GM18511 (cell line): ENCODE measurements around the gene EIF1AD.
"Not testable (repeated sequence)": the region's sequence is repeated elsewhere in the genome, so short reads cannot be mapped to it uniquely, and the experiment has no call there.

Experiments used
- ATAC-seq: cut with Tn5 transposase; IDR thresholded peaks from one replicate; pipeline ENCODE4 v1.9.1; 2021; ENCODE audit warnings: mild to moderate bottlenecking, moderate library complexity; ENCODE audit not compliant: unreplicated experiment

EIF1AD gene

GRCh38 chr11:65973439-65974110 lies 28.4 kb downstream of the EIF1AD start:
- no peak for ATAC-seq

DNA sequence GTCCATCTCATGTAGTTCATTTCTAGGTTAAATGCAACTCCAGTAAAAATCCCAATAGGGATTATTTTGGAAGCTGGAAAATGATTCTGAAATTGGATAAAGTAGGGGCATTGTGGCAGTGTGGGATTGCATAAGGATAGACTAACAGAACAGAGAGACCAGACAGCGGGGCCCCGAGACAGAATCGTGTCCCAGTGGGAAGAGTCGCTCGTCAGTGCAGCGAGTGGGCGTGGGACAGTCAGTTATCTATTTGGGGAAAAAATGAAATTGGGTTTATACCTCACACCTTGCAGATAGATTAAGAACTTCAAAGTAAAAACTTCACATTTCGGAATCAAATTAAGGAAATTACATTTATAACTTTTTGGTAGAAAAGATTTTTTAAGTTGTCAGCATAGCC lies 29.8 kb downstream of the EIF1AD start:
- no peak for ATAC-seq

DNA sequence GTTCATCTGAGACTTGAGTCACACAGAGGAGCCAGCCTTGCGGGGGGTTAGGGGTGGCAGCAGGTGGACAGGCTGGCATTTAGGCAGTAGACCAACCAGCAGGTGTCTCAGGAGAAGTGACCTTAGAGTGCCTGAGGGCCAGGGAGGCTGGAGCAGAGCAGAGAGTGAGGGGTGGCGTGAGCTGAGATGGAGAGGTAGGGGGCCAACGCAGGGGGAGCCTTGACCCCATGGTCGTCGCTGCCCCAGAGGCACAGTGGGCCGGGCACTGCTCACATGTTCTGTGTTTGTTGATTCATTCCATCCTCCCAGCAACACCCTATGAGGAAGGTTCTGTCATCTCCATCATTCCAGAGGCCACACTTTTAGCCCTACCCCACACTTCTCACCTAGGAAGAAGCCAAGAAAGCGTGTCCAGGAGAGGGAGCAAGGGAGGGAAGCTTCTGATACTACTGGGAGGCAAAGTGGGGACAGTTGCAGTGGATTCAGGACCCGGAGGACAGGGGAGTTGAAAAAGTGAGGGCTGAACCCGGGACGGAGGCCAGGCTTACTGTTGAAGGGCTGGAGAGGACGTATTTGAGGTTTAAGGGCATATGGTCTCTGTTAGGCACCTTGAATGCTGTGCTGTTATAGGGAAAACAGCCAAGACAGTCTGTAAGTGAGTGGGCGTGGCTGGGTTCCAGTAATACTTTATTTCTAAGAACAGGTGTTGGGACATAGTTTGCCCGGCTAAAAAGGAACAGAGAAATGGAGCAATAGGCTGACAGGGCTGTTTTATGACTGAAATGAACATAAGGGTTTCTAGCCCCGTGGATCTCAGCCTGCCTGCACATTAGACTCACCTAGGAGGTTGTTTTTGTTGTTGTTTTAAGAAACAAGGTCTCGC lies 33.1 kb downstream of the EIF1AD start:
- ATAC-seq, result no peak

DNA sequence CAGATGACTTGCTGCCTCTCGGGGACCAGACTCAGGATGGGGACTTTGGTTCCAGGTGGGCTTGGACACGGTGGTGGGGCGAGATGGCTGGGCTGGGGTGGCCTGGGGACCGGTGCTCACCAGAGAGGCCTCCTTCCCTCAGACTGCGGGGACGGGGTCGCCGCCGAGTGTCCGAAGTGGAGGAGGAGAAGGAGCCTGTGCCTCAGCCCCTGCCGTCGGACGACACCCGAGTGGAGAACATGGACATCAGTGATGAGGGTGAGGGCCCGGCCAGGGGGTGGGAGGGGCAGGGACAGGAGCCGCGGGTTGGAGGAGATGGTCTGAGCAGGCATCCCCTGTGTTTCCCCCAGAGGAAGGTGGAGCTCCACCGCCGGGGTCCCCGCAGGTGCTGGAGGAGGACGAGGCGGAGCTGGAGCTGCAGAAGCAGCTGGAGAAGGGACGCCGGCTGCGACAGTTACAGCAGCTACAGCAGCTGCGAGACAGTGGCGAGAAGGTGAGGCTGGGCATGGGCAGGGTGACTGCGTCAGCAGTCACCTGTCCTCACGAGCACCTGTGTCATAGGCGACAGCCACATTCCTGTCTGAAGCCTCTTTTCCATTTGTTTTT lies 34.5 kb downstream of the EIF1AD start:
- ATAC-seq, result no peak

DNA sequence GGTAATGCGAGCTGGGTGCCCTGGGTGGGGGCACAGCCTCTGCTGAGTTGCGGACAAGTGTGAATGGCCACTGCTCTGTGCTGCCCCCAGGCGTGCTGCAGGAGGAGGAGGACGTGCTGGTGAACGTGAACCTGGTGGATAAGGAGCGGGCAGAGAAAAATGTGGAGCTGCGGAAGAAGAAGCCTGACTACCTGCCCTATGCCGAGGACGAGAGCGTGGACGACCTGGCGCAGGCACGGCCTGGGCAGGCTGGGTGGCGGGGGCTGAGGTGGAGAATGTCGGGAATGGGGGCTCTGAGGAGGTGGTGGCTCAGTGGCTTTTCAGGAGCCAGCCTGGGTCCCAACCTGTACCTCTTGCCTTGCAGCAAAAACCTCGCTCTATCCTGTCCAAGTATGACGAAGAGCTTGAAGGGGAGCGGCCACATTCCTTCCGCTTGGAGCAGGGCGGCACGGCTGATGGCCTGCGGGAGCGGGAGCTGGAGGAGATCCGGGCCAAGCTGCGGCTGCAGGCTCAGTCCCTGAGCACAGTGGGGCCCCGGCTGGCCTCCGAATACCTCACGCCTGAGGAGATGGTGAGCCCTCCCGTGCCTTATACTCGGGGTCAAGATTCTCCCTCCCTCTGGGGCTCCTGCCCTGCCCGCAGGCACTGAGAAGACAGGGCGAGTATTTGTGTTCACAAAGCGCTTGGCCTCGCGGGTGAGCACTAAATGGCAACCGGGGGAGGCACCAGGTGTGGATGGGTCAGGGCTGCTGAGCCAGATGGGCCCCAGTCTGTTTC lies 35.8 kb downstream of the EIF1AD start:
- ATAC-seq, result no peak

DNA sequence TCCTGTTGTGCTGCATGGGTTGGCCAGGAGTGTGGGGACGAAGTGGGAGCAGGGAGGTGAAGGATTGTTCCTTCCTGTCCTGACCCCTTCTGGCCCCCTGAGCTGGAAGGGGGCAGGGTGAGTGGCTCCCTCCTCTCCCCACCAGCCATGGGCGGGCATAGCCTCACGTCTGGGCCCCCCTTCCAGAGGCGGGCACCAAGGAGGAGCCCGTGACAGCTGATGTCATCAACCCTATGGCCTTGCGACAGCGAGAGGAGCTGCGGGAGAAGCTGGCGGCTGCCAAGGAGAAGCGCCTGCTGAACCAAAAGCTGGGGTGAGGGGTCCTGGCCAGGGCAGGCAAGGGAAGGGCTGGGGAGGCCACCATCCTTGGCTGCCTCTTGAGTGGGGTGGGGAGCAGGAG lies 37.1 kb downstream of the EIF1AD start:
- ATAC-seq, result no peak

DNA sequence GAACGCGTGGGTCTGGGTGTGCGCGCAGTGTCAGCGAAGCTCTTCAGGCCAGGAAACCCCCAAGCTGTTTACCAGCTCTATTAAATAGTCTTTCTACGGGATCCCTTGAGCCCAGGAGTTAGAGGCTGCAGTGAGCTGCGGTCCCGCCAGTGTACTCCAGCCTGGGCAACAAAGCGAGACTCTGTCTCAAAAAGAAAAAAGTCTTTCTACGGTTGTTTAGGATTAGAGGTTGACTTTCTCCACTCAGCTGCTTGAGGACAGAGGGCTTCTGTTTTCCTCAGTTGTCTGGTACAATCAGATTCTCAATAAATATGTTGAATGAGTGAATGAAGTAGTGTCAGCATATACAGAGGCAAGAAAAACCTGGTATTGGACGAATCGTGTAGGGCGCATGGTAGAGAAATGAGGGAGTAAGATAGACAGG lies 39.8 kb downstream of the EIF1AD start:
- ATAC-seq, result no peak

DNA sequence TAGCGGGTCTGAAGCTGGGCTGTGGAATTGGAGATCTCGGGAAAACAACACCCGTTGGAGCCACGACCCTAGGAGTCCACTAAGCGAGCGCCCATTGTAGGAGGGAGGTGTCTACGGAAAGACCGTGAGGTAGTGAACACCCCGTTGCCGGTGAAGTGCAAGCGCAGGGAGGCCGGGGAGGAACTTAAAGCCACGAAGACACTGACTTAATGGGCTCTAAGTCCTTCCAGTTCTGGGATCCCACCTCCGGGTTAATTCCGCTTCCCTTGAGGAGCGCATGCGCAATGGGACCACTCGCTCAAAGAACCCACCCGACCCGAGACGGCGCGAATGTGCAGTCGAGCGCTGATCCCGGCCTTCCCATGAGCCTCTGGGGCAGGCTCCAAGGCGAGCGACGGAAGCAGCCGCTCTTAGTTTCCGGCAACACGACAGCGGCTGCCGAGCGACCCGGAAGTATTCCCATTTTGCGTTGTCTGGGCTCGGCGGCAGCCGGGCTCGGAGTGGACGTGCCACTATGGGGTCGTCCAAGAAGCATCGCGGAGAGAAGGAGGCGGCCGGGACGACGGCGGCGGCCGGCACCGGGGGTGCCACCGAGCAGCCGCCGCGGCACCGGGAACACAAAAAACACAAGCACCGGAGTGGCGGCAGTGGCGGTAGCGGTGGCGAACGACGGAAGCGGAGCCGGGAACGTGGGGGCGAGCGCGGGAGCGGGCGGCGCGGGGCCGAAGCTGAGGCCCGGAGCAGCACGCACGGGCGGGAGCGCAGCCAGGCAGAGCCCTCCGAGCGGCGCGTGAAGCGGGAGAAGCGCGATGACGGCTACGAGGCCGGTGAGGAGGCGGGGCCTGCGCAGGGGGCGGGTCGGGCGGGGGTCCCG lies 40.5 kb downstream of the EIF1AD start, which contains the start of gene SART1:
SART1 (plus strand) TSS at position 468 of the 874 bp plus-strand sequence; CDS start at position 515, 47 bp downstream.
- peak; percentile 88 for ATAC-seq

- no peak for ATAC-seq
Measured at GRCh38 chr11:65960824-65961266, 41.1 kb downstream of the EIF1AD start.

DNA sequence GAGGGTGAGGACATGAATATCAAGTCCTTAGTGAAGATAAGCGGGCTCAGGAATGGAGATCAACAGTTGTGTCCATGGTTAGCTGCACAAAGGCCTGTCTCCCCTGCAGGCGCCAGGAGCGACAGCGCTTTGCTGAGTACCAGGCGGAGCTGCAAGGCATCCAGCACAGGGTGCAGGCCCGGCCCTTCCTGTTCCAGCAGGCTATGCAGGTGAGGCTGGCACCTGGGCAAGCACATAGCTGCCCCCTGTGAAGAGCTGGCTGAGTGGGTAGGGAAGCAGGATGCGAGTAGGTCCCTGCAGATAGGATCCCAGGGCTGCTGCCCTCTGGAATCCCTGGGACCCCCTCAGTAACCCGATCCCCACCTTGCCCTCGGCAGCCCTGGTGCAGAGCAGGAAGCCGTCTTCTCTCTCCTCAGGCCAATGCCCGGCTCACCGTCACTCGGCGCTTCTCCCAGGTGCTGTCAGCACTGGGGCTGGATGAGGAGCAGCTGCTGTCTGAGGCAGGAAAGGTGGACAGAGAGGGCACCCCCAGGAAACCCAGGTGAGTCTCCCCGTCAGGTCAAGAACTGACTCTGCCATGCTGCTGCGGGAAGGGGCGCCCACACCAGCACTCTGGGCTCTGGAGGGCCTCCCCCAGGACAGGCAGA lies 43.1 kb downstream of the EIF1AD start:
- ATAC-seq, result no peak

DNA sequence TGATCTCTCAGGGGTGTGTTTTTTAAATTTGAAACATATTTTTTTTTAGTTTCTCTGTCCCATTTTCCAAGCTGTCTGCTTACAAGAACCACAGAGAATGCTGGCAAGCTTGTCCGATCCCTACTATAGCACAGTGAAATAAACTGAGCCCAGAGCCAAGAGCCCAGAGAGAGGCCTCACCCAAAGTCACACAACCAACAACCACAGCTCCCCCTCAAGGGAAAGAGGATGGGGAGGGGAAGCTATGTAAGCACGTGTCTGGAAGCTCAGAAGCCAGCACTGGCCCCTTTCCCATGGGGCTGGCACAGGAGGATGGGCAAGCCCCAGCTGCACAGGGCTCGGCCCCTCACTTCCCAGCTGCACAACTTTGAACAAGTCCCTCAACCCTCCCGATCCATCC lies 43.7 kb downstream of the EIF1AD start:
- no peak for ATAC-seq

- no peak for ATAC-seq
Measured at GRCh38 chr11:65954771-65955170, 47.2 kb downstream of the EIF1AD start.

- no peak for ATAC-seq
Measured at GRCh38 chr11:65953471-65953870, 48.5 kb downstream of the EIF1AD start.

GRCh38 chr11:65952052-65952521 lies 49.9 kb downstream of the EIF1AD start:
- ATAC-seq, result no peak

DNA sequence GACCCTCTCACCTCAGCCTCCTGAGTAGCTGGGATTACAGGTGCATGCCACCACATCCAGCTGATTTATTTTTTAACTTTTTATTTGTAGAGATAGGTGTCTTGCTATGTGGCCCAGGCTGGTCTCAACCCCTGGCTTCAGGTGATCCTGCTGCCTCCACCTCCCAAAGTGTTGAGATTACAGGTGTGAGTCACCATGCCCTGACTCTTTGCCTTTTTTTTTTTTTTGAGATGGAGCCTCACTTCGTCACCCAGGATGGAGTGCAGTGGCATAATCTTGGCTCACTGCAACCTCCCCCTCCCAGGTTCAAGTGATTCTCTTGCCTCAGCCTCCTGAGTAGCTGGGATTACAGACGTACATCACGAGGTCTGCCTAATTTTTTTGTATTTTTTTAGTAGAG lies 50.3 kb downstream of the EIF1AD start:
- not testable (repeated sequence) for ATAC-seq

GRCh38 chr11:65950711-65951110 lies 51.2 kb downstream of the EIF1AD start:
- not testable (repeated sequence) for ATAC-seq

DNA sequence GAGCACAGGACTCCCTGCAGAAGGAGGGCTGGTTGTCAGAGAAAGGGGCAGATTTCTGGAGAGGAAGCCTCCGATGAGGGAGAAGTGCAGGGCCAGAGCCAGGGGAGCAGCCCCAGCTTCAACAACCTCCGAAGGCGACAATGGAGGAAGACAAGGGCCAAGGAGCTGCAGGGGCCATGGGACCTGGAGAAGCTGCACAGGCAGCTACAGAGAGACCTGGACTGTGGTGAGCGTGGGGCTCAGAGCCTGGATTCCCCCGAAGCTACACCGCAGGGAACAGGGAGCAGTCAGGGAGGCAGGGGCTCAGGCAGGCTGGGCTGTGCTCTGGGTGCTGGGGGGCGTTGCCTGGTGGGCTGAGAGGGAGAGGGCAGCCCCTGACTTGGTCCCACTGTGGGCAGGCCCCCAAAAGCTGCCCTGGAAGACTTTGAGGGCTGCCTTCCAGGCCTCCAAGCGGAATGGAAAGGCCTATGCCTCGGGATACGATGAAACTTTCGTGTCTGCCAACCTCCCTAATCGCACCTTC lies 54.3 kb downstream of the EIF1AD start:
- ATAC-seq, result no peak

DNA sequence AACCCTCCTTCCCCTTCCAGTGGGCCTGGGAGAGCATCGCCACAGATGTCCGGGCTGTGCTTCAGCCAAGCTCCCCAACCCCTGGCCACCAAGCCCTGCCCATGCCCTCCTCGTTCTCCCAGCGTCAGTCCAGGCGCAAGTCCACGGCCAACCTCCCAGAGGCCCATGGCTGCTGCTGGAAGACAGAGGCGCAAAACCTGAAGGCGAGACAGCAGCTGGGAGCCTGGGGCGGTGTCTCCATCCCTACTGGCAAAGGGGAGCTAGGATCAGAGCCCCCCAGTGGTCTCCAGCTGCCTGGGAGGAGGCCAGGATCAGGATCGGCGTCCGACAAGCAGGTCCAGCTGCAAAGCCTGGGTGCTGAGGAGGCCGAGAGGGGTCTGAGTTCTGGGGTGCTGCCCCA lies 54.8 kb downstream of the EIF1AD start:
- ATAC-seq, result no peak

DNA sequence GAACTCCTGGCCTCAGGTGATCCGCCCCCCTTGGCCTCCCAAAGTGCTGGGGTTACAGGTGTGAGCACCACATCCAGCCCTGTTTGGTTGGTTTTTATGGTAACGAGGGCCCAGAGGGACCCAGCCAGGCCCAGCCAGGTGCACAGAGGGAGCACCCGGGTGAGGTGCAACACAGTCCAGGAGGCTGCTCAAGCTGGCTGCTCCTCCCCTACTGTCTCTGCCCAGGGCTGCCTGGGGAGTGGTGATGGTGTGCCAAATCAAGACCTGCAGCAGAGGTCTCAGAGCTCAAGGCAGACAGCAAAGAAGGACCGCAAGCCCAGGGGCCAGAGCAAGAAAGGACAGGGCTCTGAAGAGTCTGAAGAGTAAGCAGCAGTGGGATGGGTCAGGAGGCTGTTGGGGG lies 55.3 kb downstream of the EIF1AD start:
- no peak for ATAC-seq
